GM18511 (cell line): ENCODE measurements around the gene OR6N1.

Source experiments
- ATAC-seq: cut with Tn5 transposase; IDR thresholded peaks from one replicate; pipeline ENCODE4 v1.9.1; 2021; ENCODE audit warnings: mild to moderate bottlenecking, moderate library complexity; ENCODE audit not compliant: unreplicated experiment

The OR6N1 gene

GRCh38 chr1:158754420-158754819 is 17.6 kb downstream of the OR6N1 start, which contains the start of gene OR6K6:
Gene OR6K6 (plus strand): TSS chr1:158754720. CDS start chr1:158754888, 168 bp downstream.
- ATAC-seq = no peak

- no peak for ATAC-seq
These were observed 19.8 kb downstream of the OR6N1 start for GRCh38 chr1:158752155-158752712.

GRCh38 chr1:158735848-158736247 is 36.1 kb downstream of the OR6N1 start:
- no peak for ATAC-seq

- no peak for ATAC-seq
These were observed 39.5 kb downstream of the OR6N1 start for GRCh38 chr1:158732524-158732923.

- no peak for ATAC-seq
These were observed 40.3 kb downstream of the OR6N1 start for GRCh38 chr1:158731707-158732106.

- ATAC-seq = no peak
These were observed 41.5 kb downstream of the OR6N1 start for GRCh38 chr1:158730453-158730852.

- no peak for ATAC-seq
These were observed 43.3 kb downstream of the OR6N1 start for GRCh38 chr1:158728510-158729225.

- no peak for ATAC-seq
These were observed 47.6 kb downstream of the OR6N1 start for GRCh38 chr1:158724442-158724841.

GRCh38 chr1:158720620-158721019 is 51.4 kb downstream of the OR6N1 start, which contains the start of gene OR6K3:
Gene OR6K3 (minus strand): TSS chr1:158720720. CDS start chr1:158718115, 2,605 bp downstream.
- no peak for ATAC-seq

- ATAC-seq = no peak
These were observed 52.3 kb downstream of the OR6N1 start for GRCh38 chr1:158719664-158720063.

GRCh38 chr1:158717344-158717743 is 54.7 kb downstream of the OR6N1 start:
- ATAC-seq = no peak

GRCh38 chr1:158716335-158716734 is 55.7 kb downstream of the OR6N1 start:
- no peak for ATAC-seq

GRCh38 chr1:158714754-158715153 is 57.2 kb downstream of the OR6N1 start:
- no peak for ATAC-seq
